GM21528 (cell line): Measurements from ENCODE around the gene ABAT.
"Not testable (repeated sequence)": the region's sequence is repeated elsewhere in the genome, so short reads cannot be mapped to it uniquely, and the experiment has no call there.

Experiments used
- ATAC-seq: cut with Tn5 transposase; IDR thresholded peaks from one replicate; pipeline ENCODE4 v1.9.1; 2021; ENCODE audit warnings: mild to moderate bottlenecking, moderate library complexity; ENCODE audit not compliant: unreplicated experiment, low FRiP score

The ABAT gene

DNA sequence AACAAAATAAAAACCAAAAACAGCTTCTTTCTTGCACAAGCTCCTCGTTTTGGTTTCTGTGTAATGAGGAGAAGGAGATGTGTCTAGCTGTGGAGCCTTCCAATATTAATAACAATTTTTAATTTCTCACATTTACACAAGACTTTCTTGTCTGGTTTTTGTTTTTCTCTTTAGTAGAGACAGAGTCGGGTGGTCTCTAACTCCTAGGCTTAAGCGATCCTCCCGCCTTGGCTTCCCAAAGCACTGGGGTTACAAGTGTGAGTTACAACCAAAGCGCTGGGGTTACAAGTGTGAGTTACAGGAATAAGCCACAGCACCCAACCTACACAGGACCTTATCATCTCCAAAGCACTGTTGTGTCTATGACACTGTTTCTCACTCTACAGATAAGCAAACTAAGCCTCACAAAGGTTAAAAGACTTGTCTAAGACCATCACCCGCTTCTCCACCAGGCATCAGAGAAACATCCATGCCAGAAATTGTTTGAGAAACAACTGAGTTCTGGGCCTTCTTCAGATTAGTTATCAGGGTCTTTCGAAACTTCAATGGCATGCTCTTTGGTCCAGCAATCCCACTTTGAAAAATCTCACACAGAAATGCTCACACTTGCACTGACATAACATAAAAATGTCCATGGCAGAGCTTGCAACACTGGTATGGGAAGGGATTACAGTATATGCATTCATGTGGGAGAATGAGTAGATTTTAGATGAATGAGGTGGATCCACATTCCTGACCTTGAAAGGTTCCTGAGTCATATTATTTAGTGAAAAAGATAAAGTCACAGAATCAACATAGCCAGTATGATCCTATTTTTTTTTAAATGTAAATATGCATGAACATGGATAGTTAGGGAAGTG is 3.9 kb downstream of the ABAT start:
- no peak for ATAC-seq

DNA sequence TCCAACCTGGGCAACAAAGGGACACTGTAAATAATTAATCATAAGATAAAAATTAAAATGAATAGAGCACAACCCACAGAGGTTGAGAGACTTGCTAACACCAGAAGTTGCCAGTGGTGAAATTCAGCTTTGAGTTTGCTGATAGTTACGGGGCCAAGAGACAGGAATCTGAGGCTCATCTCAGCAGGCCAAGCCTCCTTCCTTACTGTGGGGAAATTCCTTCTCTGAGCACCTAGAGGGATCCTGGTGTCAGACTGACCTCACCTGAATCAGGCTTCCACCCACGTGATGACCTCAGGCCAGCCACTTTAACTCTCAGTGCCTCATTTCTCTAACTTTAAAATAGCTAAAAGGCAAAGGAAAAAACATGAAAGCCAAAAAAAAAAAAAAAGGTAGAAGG is 4.7 kb downstream of the ABAT start:
- no peak for ATAC-seq

DNA sequence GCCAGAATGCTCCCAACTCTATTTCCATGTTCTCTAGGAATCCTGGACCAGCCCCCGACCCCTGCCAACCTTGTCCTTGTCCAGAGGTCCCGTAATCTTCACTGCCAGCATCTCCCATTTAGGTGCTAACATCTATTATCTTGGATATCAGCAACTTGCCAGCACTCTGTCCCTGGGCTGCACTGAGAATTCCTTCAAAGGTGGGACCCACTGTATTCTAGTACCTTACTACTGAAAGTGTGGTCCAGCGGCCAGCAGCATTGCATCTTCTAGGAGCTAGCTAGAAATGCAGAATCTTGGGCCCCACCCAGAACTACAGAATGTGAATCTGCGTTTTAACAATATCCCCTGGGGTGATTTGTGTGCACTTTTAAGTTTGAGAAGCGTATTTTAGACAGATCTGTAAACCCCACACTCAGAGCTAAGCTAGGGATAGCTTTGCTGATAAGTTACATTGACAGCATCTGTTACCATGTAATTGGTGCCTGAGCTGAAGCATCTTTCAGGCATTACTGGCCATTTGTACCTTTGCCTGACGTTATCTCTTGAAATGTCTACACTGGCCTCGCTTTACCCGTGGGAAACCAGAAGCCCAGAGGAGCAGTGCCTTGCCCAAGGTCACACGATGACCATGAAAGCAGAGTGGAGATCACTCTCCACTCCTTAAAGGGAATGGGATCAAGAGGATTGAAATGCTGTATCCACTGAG is 8.3 kb downstream of the ABAT start:
- no peak for ATAC-seq

DNA sequence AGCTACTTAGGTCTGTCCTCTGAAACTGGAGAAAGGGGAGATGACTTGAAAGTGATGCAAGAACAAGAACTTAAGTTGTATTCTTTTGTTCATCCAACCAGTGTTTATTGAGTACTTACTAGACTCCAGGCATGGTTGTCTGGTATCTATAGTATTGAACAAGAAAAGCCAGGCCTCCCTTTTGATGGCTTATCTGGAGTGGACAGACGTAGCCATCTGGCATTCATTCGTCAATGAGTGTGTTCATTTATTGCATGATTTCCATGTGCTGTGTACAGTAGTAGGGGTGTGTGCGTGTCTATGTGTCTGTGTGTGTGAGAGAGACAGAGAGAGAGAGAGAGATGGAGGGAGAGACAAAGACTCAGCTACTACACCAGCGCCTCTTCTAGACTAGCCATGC is 9.2 kb downstream of the ABAT start:
- ATAC-seq, result no peak

DNA sequence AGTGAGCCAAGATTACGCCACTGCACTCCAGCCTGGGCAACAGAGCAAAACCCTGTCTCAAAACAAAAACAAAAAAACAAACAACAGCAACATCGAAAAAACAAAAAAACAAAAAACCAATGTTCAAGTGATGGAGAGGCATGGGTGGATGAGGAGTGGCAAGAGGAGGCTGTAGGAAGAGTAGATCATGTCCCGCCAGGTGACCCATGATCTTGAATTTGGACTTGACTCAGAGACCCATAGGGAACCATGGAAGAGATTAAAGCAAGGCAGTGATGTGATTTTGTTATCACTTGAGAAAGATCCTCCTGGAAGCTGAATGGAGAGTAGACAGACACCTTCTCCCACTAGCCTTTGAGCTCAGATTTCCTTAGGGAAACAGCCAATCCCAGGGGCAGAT is 11.2 kb downstream of the ABAT start:
- ATAC-seq, result no peak

DNA sequence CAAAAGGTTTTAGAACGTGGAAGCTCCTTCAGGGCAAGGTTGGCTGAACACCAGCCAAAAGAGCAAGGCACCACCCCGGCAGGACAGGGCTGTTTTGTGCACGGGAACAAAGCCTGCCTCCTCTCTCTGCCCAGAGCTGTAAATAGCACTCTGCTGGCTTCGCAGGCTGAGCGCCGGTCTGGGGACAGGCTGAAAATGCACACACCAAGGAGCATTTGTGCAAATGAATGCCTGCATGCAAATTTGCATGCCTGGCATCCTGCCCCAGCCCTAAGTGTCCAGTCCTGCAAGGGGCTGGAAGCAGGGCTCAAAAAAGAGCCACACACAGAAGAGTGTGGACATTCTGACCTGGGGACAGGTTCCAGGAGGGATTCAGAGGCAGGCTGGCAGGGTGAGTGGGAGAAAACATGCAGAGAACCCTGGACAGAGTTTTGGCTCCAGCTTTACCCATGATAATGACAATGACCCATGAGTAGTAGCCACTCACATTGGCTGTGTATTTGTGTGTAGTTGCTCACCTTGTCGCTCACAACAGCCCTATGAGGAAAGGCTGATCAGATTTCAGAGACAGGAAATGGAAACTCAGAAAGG is 11.7 kb downstream of the ABAT start:
- no peak for ATAC-seq

DNA sequence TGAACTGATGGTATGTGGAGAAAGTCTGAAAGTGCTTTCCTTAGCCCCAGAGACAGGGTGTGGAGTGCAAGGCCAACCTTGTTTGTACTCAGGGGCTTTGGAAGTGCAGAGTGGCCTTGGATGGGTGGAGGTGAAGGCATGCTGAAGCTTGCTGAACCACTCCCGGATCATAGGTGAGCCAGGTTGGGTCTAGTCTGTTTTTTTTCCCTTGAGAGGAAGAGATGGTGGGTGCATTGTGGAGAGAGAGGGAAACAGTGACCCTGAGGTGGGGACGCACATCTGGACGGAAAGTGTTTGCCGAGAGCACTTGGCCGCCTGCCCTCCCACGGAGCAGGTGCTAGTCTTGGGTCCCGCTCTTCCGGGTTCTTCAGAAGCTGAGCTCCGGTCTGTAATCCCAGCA is 12.5 kb downstream of the ABAT start:
- no peak for ATAC-seq

DNA sequence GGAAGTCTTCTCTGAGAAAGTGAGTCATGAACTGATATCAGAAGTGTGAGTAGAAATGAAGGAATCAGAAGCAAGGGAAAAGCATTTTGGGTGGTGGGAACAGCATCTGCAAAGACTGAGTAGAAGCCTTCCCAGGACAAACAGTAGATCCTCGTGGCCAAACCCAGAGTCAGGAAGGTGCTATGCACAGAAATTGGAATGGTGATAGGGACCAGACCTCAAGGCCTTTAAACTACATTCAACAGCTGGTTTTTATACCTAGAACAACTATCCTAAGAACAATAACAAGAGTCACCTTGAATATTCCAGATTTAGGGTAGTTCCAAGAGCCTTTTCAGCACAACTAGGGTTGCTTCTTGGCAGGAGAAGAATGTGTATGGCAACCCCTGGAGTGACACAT is 15.3 kb downstream of the ABAT start:
- ATAC-seq, result no peak

DNA sequence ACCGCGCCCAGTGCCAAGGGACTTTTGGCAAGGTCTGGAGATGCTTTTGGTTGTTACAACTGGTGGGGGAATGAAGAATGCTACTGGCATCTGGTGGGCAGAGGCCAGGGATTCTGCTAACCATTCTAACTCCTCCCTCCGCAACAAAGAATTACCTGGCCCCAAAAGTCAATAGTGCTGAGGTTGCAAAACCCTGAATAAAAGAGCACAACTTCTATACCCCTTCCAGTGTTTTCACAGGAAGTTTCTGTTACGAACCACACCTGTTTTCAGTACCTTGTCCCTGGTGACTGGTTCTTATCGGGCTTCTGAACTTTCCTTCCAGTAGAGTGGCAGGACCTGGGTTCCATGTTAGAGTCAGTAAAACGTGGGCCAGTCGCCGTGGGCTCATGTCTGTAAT is 17.3 kb downstream of the ABAT start:
- no peak for ATAC-seq

DNA sequence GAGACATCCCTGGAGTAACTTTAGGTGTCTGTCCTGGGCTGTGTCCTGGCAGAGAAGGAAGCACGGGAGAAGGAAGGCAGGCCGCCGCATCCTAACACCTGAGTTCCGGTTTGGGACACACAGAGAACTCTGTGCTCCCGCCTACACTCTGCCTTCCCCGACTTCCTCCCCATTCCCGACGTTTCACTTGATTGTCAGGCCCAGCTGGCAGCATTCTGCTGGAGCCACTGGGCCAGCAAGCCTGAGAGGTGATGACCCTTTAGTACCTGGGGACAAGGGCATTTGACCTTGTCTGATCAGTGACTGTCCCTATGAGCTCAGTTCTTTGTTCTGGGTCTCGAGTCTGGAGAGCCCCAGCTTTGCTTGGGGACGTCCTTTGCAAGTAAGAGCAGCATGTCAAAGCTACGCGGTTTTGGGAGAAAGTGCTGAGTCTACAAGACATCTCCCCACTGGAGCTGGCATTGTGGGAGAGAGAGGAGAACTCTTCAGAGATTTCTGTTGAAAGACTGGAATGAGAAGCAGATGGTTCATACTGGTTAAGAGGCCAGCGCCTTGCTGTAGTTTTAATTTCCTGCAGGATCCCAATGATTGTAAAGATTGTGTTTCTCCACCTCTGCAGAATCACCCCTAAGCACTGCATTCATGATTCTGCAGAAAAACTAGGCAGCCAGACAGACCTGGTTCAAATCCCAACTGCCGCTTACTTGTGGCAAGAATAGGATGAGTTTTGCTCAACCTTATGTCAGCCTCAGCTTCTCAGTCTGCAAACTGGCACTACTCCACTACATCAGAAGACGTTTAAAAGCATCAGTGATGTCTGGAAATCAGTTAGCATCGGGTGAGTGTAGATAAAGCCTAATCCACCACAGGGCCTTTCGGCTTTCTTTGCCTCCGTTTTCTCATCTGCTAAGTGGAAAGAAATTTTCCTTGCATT is 20.6 kb downstream of the ABAT start:
- no peak for ATAC-seq

DNA sequence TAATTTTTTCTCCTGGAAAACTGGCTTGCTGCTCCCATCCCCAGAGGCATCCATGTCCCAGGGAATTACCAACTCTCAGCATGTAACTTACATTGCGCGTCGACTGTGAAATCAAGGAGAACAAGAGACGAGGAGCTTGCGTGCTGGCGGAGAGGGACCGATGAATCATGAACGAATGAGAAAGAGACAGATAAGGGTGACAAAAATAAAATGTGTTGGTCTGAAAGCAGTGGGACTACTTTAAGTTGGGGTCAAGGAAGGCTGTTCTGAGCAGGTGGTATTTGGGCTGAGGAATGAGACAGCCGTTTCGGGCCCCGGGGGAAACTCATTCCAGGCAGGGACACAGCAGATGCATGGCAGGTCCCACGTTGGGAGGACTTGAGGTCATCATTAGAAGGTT is 22.5 kb downstream of the ABAT start:
- no peak for ATAC-seq

DNA sequence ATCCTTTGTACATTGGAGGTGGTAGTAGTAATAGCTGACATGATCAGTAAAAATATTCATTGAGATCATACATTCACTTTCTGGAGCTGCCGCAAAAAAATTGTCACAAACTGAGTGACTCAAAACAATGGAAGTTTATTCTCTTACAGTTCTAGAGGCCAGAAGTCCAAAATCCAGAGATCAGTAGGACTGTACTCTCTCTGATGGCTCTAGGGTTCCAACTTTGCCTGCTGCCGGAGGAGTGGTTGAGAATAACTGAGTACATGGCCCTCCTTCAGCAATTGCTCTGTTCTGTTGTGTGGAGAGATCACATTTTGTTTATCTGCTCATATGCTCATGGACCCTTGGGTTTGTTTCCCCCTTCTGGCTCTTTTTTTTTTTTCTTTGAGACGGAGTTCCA is 23.5 kb downstream of the ABAT start:
- no peak for ATAC-seq

DNA sequence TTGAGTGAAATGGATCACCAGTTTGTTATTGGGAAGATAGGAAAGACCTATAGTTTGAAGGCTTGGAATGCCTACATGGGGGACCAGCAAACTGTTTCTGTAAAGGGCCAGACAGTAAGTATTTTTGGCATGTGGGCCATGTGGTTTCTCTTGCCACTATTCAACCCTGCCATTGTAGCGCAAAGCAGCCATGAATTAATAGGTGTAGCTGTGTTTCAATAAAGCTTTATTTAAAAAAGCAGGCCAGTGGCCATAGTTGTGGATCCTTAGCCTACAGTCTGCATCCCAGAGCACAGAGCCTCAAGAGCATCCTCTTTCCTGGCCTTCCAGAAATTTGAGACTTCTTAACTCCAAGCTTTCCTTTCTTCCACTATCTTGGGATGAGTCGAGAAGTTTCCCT is 29.3 kb downstream of the ABAT start:
- no peak for ATAC-seq

DNA sequence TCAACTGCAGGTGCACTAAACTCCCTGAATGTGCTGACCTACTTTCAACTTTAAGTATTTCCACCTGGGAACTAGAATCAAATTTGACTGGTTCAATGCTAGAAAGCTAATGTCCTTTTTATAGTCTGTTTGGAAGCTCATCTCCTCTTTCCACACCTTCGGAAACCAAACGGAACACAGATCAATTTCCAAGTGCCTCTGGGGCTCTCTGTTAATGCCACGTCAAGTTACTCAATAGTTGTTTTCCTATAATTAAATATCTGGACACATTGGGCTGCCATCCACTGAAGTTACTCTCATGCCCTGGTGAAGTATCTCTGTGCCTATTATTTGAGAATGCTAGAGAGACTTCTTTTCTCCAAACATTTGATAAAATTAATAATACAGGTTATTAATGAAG is 29.7 kb downstream of the ABAT start:
- no peak for ATAC-seq

DNA sequence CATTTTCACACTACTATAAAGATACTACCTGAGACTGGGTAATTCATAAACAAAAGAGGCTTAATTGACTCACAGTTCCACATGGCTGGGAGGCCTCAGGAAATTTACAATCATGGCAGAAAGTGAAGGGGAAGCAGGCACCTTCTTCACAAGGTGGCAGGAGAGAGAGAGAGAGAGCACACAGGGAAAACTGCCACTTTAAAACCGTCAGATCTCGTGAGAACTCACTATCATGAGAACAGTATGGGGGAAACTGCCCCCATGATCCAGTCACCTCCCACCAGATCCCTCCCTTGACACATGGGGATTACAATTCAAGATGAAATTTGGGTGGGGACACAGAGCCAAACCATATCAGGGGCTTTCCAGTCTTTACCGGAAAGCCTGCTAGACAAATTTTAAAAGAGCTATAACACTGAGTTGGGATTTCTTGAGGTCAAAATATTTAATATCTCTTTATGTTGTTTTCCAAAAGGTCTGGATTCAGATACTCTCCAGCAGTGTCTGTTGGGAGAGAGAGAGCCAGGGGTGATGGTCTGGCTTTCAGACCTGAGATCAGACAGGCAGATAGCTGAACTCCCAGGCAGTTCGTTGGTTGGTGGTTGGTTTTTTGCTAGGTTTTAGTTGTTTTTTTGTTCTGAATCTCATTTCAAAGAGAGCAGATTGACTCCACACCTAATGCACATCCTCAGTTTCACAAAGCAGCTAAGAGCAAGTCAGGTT is 30.8 kb downstream of the ABAT start:
- not testable (repeated sequence) for ATAC-seq

DNA sequence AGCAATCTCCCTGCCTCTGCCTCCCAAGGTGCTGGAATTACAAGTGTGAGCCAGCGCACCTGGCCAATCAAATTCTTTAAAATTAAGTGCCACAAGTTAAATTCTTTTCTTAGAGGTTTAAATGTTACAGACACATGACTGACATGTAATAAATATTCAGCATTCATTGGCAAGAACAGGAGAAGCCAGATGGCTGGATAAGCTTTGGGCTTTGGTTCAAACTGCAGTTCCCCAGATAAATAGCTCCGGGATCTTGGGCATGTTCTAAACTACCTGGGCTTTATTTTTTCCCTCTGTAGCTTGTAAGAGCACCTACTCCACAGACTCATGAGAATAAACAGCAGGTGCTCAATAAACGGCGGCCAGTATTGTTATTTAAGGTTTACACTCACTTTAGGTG is 34.1 kb downstream of the ABAT start:
- no peak for ATAC-seq

DNA sequence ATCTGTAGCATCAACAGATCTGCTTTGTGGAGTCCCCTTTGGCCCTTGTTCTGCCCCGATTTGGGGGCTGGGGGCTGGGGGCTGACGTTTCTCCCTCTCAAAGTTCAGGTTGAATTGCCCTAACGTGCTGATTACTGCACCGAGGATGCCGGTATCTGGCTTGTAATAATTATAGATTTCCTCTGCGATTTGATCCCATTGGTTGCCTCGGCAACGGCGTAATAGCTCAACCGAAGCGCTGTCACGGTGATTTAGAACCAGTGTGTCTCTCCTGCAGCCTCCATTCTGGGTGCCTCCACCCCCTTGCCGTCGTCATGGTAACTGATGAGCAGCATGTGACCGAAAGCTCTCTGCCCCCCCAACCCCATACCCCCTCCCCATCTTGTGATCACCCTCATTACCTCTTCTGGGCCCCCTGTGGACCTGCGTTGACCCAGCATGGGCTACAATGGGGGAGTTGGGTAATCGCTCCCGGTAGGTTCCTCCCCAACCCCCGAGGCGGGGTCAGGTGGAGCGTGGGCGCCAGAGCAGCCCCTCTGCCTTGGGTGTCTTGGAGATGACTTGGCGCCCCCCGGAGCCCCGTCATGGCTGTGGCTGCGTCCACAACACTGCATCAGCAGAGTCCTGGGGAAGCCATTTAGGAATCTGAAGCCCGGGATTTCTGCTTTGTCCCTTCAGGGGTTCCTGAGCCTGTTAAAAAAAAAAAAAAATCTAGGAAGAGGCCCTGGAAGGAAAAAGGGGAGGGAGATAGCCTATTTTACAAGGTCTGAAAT is 38.4 kb downstream of the ABAT start:
- ATAC-seq, result no peak

DNA sequence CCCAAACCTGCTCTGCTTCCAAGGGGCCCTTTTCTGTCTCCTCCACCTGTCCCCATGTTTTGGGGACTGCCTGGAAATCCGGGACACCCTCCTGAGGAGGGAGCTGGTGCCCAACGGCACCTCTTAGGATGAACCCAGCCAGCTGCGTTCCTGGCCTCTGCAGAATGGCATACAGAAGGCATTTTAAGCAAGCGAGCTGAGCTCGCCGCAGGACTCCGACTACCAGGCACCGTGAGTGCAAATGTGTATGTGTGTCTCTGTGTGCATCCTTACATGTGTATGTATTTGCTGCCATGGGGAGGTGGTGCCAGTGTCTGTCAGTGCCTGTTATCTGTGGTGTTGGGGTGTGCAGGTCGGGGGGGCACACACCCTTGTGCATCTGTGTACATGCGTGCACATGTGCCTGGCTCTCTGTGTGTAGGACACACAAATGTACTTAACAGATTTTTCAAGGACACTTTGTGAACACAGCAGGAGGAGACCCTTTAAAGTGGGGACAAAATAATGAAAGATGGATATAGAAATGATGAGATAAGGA is 39.3 kb downstream of the ABAT start:
- no peak for ATAC-seq

DNA sequence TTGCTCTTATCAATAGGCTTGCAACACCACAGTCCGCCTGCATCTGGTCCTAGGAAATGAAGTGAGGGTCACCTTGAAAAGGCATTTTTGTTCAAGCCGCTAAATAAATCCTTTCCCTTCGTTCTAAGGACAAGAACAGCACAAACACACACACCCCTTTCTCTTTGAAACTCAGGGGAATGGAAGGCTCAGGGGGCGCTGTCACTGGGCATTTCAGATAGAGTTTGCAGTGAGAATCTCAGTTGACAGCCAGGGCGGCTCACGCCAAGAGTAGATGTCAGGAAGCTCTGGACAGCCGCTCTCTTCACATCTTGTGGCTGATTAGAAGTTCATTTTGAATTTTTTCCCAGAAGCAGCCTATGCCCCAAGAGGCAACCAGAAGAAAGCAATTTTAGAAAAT is 39.8 kb downstream of the ABAT start:
- no peak for ATAC-seq
